NCI-H526 (cell line): Measurements from ENCODE around the gene LMO4.

Source experiments
- DNase-seq, 2 experiments: peaks; one replicate each; lab custom pipeline; 2025; lab: John Stamatoyannopoulos, UW

Gene LMO4

DNA sequence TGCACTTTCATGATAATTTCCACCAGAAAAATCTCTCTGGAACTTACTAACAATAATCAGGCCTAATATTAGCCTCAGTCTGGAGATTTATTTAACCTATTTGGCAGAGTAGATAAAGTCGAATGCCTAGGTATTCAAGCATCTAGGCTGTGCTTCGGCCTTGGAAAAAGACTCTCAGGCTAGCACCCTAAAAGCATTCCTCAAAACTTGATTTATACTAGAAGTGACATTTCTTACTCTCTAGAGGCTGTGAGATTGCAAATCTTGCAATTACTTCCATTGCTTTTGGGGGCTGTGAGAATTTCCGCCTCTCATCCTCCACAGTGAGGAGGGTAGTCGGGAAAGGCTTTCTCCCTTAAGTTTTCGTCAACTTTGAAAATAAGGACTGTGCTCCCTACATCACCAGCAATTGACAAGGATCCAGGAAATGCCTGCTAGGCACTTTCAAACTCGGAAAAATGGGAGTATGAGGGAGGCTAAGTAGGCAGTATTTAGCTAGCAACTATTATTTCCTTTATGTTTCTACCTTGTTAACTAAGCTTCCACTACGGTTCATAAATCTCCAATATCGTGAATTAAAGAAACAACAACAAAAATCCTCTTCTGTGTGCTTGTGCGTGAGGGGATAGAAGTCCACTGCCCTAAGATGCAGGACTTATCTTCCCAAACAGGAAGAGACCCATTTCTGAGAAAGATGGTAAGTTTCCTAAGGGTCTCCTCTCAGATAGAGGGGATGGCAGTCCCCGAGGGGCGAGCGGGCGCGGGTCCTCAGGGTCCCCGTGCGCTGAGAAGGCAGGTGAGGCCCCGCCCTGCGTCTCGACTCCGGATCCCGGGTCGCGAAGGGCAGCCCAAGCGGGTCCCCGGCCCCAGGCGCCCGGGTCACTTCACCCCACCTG is 1.1 kb upstream of the LMO4 start:
- DNase-seq = no peak

- peak in 1 of 2 experiments; percentile 83 for DNase-seq
These were observed 408 bp downstream of the LMO4 start for GRCh38 chr1:87329051-87329525.

GRCh38 chr1:87329526-87330056 is 911 bp downstream of the LMO4 start:
- DNase-seq = peak in 1 of 2 experiments; percentile 28

- peak in 1 of 2 experiments; percentile 44 for DNase-seq
These were observed 1.6 kb downstream of the LMO4 start for GRCh38 chr1:87330057-87330884.

- DNase-seq = no peak
These were observed 2.2 kb downstream of the LMO4 start for GRCh38 chr1:87330885-87331364.

DNA sequence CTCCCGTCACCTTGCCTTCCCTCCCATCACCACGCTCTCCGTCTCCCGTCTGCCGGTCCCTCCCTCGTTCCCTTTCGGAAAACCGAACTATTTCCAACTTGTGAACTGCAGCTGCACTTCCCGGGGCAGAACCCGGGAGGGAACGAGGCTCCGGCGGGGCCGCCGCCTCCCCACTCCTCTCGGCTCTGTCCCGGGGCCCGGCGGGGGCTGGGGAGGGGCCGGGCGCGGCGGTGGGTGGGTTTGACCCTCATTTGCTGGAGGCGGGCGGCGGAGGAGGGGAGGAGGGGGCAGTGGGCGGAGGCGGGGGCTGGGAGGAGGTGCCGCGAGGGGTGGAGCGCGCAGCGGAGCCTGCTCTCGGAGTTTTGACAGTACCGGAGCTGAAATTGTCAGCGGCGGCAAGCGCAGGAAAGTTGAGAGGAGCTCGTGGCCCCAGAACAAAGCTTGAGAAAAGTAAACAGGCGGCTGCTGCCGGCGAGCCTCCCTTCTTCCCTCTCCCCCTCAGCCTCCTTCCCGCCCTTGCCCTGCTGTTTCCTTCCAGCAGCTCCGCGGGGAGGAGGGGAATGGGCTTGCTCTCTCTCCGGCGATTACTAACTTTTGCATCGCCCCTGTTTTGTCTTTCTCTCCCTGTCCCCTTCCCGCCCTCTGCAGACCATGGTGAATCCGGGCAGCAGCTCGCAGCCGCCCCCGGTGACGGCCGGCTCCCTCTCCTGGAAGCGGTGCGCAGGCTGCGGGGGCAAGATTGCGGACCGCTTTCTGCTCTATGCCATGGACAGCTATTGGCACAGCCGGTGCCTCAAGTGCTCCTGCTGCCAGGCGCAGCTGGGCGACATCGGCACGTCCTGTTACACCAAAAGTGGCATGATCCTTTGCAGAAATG is 2.9 kb downstream of the LMO4 start:
- peak; percentile 85 to 94 for DNase-seq

GRCh38 chr1:87333692-87334347 is 5.1 kb downstream of the LMO4 start:
- DNase-seq = peak in 1 of 2 experiments; percentile 50

DNA sequence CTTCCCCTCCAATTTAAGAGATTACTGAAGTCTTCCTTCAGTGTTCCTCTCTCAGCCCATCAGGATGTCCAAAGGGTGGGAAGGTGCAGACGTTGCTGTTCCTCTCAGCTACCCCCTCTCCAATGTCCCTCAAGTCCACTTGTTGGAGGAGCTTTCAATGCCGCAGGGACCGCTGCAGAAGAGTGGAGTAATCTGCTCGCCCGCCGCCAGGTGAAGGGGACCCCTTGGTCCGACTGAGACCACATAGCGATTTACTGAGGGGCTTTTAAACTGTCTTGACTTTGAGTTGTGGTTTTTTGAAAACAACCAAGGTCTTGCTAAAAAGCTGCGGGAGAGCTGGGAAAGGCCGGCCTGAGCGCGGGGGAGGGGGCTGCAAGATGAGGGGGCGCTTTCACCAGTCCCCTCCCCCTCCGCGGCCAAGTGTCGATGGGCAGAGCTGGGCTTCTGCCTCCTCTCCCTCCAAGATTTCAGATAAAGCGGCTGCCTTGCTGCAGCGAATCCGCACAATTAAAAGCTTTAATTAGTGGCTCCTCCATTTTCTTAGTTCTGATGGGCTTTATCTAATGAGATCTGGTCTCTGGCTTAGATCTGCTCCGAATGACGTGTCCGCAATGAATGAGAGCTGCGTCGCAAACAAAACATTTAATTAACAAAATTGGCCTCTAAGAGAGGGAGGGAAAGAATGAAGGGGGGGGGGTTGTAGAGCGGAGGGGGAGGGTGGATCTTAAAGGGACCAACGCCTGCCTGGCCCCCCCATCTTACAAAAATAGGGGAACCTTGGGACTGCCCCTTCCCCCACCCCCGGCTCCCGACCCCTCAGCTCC is 5.9 kb downstream of the LMO4 start:
- peak in 1 of 2 experiments; percentile 65 for DNase-seq

DNA sequence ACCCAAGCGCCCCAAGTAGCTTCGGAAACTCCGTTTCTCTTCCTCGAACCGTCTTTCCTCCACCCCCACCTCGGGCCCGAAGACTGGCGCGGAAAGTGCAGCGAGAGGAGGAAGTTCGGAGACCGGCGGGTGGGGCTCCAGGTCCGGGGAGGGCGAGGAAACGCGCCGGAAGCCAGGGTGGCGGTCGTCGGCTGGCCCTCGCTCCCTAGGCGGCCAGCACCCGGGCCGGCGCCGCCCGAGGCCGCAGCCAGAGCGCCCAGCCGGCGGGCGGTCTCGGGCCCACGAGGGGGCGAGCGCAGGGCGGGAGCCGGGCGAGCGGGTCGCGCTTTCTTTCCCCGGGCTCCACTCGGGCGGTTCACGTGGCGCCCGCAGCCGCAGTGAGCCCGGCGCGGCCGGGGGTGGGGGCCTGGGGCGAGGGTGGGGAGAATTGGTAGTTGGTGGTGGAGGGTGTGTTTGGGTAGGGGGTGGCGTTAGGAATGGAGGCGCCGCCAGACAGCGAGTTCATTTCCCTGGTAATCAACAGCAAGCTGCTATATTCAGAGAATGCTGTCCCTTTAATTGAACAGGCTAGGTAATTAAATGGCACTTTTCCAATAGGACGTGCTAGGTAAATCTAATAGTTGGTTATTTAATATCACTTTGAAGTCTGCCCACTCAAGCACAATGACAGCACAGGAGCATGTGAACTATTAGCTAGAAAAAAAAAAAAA is 6.7 kb downstream of the LMO4 start:
- peak; percentile 40 to 85 for DNase-seq

DNA sequence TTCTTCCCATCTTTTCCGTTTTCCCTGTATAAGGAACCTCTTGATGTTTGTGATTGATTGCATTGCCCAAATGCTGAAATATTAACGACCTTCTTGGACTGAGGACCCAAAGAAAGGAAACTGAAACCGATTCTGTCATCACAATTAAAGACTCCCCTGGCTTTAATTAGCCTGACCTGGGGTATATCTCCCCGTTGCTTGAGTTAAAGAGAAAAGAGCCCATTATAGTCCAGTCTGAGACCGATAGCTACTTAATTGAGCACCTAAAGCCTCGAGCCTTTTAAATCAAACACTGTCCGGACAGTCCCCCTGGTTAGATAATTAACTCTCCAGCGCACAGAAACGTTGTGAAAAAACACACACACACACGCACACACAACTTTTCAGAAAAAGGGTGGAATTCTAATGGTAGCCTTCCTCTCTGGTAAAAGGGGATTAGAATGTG is 8.0 kb downstream of the LMO4 start:
- DNase-seq = no peak

GRCh38 chr1:87337606-87338005 is 8.9 kb downstream of the LMO4 start:
- no peak for DNase-seq

DNA sequence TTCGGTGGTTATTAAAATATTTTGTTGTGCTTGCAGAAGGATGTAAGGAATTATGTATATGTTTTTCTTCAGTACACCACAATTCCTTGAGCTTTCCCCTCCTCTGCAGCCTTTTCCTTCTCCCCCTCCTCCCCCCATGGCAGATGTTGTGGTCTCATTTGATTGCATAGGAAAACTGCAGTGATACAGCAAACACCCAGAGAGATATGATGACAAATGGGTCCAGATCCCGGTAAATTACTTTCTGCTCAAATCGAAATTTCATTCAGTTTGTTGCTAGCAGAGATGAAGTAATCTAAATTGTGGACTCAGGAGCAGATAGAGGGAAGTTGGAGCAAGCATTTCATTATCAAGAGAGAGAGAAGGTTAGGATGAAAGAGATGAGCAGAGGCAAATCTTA is 9.9 kb downstream of the LMO4 start:
- DNase-seq = peak in 1 of 2 experiments; percentile 11

GRCh38 chr1:87344231-87344630 is 15.6 kb downstream of the LMO4 start:
- DNase-seq = no peak

DNA sequence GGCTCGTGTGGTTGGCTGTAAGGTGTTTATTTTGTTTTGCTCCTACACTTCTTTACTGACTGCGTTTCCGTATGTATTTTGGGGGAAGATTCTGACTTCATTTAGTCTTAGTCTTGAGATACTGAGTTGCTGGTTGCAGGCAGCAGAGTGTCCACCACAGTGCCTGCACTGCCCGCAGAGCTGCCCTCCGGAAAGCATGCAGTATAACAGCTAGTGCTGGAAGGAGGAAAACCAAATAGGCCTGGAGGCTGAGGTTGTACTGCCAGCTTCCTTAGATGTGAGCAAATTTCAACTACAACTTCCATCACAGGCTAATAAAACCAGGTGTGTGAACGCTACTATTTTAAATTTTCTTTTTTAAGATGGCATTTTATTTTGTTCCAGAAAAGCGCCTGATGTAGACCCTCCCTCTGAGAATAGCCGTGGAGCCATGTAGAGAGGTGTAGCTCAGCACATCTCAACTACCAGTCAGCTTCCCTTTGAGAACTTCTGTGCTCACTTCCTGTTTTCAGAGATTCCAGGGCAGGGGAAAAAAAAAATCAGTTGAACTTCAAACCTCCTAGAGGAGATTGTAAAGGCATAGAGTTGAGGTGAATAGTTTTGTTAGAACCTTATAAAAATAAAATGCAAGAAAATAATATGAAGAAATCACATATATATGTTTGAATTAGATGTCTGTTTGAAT is 17.6 kb downstream of the LMO4 start:
- DNase-seq = no peak

GRCh38 chr1:87348341-87349019 is 19.8 kb downstream of the LMO4 start:
- no peak for DNase-seq

- no peak for DNase-seq
These were observed 20.4 kb downstream of the LMO4 start for GRCh38 chr1:87349036-87349435.

GRCh38 chr1:87355894-87356293 is 27.2 kb downstream of the LMO4 start:
- no peak for DNase-seq

DNA sequence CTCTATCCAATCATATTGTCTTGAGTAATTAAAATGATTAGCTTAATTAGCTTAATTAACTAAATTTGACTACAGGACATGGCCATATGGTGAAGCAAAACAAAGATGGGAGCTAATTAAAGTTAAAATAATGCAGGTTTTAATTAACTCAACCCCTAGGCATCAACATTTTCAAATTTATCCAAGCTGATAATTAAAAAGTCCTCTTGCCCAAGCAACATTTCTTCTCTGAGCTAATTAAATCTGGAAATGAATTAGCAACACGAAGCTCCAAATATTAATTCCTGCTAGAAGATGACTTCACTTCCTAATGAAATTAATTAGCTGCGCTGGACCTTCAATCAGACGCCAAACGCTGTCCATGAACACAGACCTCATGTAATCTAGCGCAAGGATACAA is 27.9 kb downstream of the LMO4 start:
- DNase-seq = no peak
